GM21619 (cell line): Measurements from ENCODE around the gene KLKB1.
"Not testable (repeated sequence)": the region's sequence is repeated elsewhere in the genome, so short reads cannot be mapped to it uniquely, and the experiment has no call there.

Experiments
- ATAC-seq: cut with Tn5 transposase; IDR thresholded peaks from one replicate; pipeline ENCODE4 v1.9.1; 2021; ENCODE audit not compliant: unreplicated experiment

Gene KLKB1

GRCh38 chr4:186264660-186265059, 37.4 kb downstream of the KLKB1 start:
- no peak for ATAC-seq

DNA sequence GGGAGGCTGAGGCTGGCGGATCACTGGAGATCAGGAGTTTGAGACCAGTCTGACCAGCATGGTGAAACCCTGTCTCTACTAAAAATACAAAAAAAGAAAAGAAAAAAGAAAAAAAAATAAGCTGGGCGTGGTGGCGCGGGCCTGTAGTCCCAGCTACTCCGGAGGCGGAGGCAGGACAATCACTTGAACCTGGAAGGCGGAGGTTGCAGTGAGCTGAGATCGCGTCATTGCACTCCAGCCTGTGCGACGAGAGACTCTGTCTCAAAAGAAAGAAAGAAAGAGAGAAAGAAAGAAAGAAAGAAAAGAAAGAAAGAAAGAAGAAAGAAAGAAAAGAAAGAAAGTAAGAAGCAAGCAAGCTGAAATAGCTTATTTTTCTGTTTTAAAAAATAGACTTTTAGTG, 37.9 kb downstream of the KLKB1 start:
- not testable (repeated sequence) for ATAC-seq

DNA sequence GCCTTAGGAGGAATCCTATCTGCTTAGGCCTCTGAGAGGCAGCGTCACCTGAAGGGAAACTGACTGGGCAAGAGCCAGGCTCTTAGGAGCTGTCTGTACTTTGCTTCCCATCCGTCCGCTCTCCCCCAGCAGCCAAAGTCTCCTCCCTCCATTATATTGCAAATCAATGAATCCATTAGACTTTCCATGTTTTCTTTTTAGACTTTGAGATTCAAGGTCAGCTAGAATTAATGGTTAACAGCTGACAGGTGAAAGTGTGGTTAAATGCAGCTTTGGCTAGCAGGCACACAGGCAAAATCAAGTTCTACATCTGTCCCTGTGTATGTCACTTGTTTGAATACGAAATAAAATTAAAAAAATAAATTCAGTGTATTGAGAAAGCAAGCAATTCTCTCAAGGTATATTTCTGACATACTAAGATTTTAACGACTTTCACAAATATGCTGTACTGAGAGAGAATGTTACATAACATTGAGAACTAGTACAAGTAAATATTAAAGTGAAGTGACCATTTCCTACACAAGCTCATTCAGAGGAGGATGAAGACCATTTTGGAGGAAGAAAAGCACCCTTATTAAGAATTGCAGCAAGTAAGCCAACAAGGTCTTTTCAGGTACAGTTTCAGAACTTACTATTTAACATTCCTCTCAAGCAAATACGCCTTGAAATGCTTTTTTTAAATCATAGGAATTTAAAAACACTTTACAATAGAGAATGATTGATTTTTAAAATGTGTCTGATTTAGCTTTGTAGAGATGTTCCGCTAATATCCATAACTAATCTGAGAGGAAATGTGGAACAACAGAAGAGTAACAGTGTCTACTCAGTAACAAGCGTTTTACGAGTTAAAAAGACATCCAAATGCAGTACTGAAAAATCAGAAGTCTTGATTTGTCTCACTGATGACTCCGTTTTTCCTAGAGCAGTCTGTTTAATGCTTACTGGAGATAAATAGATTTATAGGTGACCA, 38.7 kb downstream of the KLKB1 start, which contains the start of gene F11:
Gene F11, plus strand, starts transcription at position 507 of the 970 bp plus-strand sequence. CDS start 948 bp downstream, outside the sequence.
- ATAC-seq = no peak

DNA sequence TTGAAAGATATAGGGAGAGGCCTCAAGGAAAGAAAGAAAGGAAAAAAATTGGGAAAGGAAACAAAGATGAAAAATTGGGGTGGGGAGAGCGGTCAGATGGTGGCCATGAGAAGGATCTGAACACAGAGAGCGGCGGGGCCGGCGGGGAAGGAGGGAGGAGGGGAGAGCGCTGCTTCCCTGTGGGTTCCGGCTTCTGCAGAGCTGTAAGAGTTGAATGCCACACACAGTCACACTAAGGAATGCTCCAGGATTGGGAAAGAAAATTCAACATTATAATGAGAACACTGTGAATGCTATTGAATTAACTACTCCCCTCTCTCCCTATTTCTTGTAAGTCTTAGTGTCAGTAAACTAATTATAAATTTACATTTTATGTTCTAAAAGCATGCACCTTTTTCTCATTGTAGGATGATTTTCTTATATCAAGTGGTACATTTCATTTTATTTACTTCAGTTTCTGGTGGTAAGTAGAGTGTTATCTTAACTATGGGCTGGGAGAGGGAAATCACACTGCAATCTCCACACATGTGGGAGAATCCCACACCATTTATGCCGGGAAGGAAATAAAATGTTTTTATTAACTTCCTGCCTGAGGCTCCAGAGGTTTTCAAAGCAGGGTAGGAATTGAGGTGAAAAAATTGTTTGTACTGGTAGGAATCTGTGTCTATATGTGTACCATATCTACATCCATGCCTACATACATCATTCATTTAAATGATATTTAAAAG, 39.6 kb downstream of the KLKB1 start:
- ATAC-seq = no peak

DNA sequence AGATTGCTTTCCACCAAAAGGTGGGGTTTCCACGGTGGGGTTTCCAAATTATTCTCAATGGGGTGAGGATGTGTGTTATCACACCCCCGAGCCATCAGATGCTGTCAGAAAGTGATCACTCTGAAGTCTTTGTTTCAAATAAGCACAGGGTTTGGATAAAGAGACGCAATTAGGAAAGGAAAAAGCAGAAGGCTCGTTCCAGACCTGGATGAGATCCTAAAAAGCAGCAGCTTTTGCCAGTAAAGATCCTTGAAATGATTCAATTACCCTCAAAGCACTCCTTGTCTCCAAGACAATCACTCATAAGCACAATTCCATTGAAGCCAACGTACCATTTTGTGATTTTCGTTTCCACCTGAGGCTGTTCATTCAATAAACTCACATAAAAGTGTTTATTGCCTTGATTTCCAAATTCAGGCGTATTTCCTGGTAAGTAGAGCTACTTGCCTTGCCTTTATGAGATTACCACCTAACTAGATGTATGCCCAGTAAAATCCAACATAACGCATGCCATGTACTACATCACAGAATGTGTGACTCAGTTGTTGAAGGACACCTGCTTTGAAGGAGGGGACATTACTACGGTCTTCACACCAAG, 43.9 kb downstream of the KLKB1 start:
- ATAC-seq = no peak

DNA sequence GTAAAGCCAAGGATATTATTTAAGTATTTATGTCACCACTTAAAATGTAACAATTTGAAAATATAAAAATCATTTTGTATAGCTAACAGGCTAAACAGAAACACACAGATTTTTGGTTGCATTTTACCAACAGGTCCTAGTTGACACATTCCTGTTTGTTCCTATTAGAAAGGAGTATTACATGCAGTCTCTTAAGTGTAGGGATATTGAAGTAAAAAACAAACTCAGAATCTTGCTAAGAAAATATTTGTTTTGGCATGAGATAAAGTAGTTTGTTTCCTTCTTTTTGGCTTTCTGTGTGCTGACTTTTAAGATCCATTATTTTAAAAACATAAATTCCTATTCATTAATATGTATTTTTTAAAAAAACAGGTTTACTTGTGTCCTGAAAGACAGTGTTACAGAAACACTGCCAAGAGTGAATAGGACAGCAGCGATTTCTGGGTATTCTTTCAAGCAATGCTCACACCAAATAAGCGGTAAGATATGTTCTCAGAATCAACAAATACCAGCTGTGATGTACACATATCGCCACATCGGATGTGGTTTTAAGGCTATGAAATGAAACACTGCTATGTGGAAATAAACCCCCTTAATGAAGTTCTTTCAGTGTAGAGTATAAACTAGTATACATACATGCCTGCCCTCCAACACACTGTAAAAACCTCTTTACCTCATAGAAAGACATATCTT, 45.5 kb downstream of the KLKB1 start:
- no peak for ATAC-seq

- not testable (repeated sequence) for ATAC-seq
Observed at GRCh38 chr4:186273392-186273789, 46.1 kb downstream of the KLKB1 start.

DNA sequence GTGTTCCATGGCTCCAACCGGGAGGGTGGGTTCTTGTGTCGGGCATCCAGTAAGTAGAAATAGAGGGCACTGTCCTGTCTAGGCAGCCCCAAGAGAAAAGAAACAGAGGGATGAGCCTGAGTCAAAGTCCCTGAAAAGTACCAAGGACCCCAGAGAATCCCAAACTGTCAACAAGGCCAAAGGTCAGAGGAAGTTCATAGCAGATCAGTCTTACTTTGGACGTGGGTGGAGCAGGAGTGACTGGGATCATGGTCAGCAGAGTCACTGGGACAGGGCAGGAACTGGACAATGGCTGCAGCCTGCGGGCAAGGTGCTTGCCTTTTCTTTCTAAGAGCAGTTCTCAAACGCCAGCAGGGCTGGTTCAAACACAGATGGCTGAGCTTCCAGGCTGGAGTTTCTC, 56.0 kb downstream of the KLKB1 start:
- ATAC-seq = no peak

DNA sequence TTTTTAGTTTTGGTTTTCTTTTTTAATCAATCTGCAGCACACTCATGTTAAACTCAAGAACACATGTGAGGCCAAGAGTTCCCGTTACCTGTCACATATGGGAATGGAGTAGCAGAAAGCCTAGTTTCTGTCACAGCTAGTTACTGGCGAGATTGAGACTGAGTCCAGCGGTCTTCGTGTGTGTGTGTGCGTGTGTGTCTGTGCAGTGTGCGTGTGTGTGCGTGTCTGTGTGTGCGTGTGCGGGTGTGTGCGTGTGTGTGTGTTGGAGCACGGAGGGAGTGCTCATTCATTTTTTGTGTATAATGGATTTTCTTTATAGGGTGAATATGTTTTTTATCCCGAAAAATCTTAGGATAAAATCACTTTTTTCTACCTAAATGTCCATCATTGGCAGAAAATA, 57.8 kb downstream of the KLKB1 start:
- no peak for ATAC-seq

DNA sequence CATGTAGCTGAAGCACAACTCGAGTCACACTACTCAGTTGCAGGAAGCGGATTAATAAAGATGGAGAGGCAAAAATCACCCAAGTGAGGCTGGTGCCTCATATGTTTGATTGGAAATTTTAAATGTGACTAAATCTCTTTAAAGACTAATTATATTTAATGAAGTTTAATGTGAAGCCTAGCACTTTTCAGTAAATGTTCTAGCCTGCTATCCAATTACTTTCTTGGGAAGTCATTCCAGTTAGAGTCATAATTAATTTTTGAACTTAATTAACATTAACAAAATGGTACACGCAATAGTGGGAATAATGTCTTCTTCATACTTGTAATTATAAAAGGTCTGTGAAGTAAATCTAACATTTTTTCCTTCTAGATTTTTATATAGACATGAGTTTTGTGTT, 59.3 kb downstream of the KLKB1 start:
- no peak for ATAC-seq

GRCh38 chr4:186291256-186291890, 64.1 kb downstream of the KLKB1 start:
- no peak for ATAC-seq

DNA sequence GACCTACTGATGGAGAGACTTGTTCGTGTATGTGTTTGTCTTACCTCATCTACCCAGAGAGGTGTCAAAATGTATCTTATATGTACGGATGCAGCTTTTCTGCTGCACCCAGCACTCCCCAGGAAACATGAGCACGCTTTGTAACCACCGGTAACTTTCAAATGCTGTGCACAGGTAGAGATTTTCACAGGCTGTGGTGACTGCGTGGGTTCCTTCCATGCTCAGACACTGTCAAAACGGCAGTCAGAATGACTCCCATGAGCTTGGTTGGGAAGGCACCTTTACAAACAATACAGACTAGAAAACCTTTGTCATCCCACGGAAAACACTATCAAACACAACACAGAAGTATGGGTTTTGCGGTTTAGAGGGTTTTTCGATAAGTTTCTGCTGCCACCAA, 66.9 kb downstream of the KLKB1 start:
- ATAC-seq = no peak

- no peak for ATAC-seq
Observed at GRCh38 chr4:186296481-186296880, 69.2 kb downstream of the KLKB1 start.

GRCh38 chr4:186297013-186297645, 69.8 kb downstream of the KLKB1 start:
- ATAC-seq = no peak

DNA sequence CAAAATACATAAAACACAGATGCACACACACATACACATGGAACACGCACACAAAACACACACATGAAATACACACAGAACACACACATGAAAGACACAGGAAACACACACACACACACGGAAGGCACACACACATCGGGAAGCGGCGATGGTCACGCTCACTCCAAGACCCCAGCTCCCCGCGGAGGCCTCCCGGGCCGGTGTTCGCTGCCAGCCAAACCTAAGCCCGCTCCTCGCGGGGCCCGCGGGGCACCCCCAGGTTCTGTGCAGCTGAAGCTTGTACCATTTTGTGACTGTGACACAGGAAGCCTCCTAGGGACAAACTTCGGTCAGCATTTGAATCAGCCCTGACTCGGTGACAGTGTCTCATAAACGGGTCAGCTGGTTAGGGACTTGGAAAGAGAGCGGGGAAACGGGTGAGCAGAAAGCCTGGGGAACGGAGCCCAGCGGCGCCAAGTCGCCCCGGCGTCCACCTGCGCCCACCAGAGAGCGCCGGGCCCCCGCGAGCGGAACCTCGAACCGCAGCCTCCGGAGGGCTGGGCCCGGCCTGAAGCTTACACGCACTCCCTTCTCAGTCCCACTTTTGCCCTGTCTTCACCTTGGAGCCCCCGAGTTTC, 70.8 kb downstream of the KLKB1 start:
- no peak for ATAC-seq

DNA sequence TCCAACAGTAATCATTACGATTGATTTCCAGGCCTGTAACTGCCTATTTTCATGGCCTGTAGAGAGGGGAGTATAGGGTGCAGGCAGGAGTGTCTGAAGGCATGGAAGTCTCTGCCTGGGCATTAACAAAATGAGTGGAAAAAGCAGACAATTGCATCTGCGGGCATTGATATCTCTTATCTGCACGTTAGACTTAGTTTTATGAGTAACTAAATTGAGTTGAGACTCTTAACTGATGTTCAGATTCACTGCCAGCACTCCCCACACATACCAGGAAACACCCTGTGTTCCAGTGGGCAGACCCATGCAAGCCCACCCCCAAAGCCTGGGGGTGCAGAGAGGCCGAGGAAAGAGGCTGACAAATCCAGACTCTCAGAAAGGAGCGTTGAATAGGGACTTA, 72.0 kb downstream of the KLKB1 start:
- ATAC-seq = no peak

- no peak for ATAC-seq
Observed at GRCh38 chr4:186300659-186301390, 73.5 kb downstream of the KLKB1 start.

DNA sequence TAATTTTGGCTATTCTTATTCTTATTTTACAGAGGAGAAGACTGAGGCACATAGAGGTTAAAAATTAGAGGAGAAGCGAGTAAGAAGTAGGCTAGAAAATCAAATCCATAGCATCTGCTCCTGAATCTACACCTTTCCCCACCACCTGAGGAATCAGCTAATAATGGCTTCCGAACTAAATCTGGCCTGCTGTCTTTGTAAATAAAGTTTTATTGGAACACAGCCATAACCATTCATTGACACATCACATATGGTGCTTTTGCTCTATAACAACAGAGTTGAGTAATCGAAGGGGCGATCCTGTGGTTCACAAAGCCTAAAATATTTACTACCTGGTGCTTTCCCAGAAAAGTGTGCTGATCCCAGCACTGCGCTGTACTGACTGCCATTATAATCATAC, 76.9 kb downstream of the KLKB1 start:
- ATAC-seq = no peak
